NCI-H748 (cell line): ENCODE data around the gene VCY.
"Not testable (repeated sequence)": the region's sequence is repeated elsewhere in the genome, so short reads cannot be mapped to it uniquely, and the experiment has no call there.

ENCODE experiments used
- DNase-seq: peaks from one replicate; lab custom pipeline; 2025; ENCODE audit not compliant: unreplicated experiment; lab: John Stamatoyannopoulos, UW

Gene VCY

DNA sequence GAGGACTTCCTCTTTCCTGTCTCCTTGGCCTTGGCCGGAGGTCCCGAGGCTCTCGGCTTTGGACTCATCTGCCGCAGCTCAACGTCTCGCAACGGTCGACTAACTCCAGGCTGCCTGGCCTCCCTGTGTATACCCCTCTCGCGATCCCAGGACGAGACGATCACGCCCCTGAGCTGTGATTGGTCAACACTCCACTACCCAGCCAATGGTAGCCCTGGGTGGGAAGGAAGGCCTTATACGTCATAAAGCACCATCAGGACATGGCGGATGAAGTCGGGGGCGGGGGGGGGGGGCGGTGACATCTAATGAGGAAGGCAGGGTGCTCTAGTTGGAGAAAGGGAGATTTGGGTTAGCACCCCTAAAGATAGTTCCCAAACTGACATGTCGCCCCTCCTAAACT is at the start of gene VCY:
TSS of gene VCY (minus strand) at position 101 of the 400 bp plus-strand sequence. CDS start at position 68, 33 bp downstream.
- not testable (repeated sequence) for DNase-seq

GRCh38 chrY:14030395-14030794 is 44.1 kb upstream of the VCY start:
- not testable (repeated sequence) for DNase-seq

GRCh38 chrY:14011916-14012315 is 25.6 kb upstream of the VCY start:
- not testable (repeated sequence) for DNase-seq

- DNase-seq = not testable (repeated sequence)
Measured at GRCh38 chrY:13942406-13942805, 43.9 kb downstream of the VCY start.
